ENCODE measurements around the gene LIN7C. TPM values are rescaled to one million over a fixed set of nuclear protein-coding genes. Genes with fewer than 3 reads are reported as not detected.

LIN7C gene
- total RNA-seq, 1 experiment from 2014 or later: 39.8 TPM

DNA sequence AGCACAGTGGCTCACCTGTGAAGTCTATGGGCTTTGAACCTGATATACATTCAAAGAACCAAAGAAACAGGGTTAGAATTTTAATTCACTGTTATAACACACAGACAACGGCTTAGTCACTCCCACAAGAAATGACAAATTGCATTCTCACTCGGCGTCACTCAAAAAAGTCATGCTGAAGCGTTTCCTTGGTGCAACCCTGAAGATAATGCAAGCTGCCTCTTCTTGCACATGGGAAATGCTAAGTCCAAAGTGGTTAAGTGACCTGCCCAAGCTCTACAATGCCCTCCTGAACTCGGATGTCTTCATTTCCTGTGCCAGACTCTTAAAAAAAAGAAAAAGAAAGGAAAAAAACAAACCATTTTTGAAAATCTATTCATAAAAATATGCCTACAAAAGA lies 44.0 kb downstream of the LIN7C start:
- no peak overlapping the region for H3K4me3 ChIP-seq (ENCODE audit: low read depth, low read length)
- no peaks in the 10 kb centered on the region for H3K27me3 ChIP-seq (replicated peaks; ENCODE audit: control insufficient read depth, insufficient read depth, low read length)
- BruUV-seq (replicated peaks): no TSS peak
- H3K27ac Mint-ChIP-seq (ENCODE audit: unreplicated experiment): peak overlapping the region; percentile 91
- H3K36me3 Mint-ChIP-seq (ENCODE audit: insufficient read depth, unreplicated experiment): peaks cover 6% of the 10 kb centered on the region
- no peaks in the 10 kb centered on the region for H3K27me3 Mint-ChIP-seq (ENCODE audit: insufficient read depth, unreplicated experiment)
- no peak for DNase-seq
- POLR2A ChIA-PET: no interaction called here
- H3K36me3 ChIP-seq (ENCODE audit: control insufficient read depth, insufficient read depth, low read length): no peaks in the 10 kb centered on the region; the same call in 1 of the 2 replicates
- H3K9me3 ChIP-seq: no peaks in the 10 kb centered on the region
- H3K4me1 ChIP-seq: peaks cover 27% of the 10 kb centered on the region
- no peaks in the 10 kb centered on the region for H3K9me3 Mint-ChIP-seq (ENCODE audit: unreplicated experiment)
- H3K4me1 Mint-ChIP-seq (ENCODE audit: low read depth, unreplicated experiment): peaks cover 36% of the 10 kb centered on the region
- H3K4me3 Mint-ChIP-seq (ENCODE audit: unreplicated experiment): no peak overlapping the region
- CTCF ChIA-PET: no interaction called here
- TF ChIP-seq, protein P1, sequence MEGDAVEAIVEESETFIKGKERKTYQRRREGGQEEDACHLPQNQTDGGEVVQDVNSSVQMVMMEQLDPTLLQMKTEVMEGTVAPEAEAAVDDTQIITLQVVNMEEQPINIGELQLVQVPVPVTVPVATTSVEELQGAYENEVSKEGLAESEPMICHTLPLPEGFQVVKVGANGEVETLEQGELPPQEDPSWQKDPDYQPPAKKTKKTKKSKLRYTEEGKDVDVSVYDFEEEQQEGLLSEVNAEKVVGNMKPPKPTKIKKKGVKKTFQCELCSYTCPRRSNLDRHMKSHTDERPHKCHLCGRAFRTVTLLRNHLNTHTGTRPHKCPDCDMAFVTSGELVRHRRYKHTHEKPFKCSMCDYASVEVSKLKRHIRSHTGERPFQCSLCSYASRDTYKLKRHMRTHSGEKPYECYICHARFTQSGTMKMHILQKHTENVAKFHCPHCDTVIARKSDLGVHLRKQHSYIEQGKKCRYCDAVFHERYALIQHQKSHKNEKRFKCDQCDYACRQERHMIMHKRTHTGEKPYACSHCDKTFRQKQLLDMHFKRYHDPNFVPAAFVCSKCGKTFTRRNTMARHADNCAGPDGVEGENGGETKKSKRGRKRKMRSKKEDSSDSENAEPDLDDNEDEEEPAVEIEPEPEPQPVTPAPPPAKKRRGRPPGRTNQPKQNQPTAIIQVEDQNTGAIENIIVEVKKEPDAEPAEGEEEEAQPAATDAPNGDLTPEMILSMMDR (IDR thresholded peaks at IDR 0.05; ENCODE audit: insufficient read depth in 1 of 2, low read depth in 1 of 2, low read length in 1 of 2, severe bottlenecking in 1 of 2, unreplicated experiment in 1 of 2): no peak
- intact Hi-C loops (cut with micrococcal nuclease; ENCODE audit: unreplicated experiment): no loop called here

DNA sequence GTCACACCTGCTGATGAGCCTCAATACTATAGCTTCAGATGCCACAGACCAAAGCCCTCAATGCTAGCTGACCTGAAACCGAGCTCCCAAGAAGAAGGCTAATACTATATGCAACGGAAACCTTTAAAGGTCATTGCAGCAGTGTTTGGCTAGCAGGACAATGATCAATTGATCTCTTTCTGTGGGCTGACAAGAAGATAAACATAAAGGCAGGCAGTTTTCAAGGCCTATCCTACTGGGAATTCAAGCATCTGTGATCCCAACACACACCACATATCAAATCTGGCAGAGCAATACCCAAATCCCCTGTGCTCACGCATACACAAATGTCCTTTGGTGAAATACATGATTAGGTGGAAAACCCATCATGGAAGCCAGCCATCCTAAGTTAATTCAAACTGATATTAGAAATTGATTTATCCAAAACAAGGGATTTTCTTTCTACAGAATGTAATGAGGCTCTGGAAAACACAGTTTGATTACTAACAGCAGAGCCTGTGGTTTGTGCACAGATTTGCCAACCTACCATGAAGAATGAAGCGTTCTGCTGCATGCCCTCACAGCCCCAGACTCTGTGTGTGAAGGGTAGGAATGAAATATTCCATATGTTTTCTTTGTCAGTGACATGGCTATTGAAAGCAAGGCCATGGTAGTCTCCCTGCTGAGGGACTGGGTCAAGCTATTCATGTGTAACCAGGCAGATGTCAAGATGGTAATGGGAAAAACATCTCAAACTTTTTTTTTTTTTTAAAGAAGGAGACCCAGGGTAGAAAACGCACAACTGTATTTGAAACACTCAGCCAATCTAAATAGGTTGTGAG lies 46.2 kb downstream of the LIN7C start:
- POLR2A ChIA-PET: no interaction called here
- H3K9me3 Mint-ChIP-seq (ENCODE audit: unreplicated experiment): peaks cover under 1% of the 10 kb centered on the region
- BruUV-seq (replicated peaks): no TSS peak
- no peak overlapping the region for H3K27ac Mint-ChIP-seq (ENCODE audit: unreplicated experiment)
- Histone ChIP-seq H3K27me3 (replicated peaks; ENCODE audit: control insufficient read depth, insufficient read depth, low read length) (no peaks in the 10 kb centered on the region), H3K9me3 (no peaks in the 10 kb centered on the region), H3K4me3 (ENCODE audit: low read depth, low read length) (no peak overlapping the region), H3K36me3 (ENCODE audit: control insufficient read depth, insufficient read depth, low read length) (no peaks in the 10 kb centered on the region; the same call in 1 of the 2 replicates), H3K4me1 (peaks cover 36% of the 10 kb centered on the region)
- TF ChIP-seq, protein P1 (IDR thresholded peaks at IDR 0.05; ENCODE audit: insufficient read depth in 1 of 2, low read depth in 1 of 2, low read length in 1 of 2, severe bottlenecking in 1 of 2, unreplicated experiment in 1 of 2): no peak
- H3K4me1 Mint-ChIP-seq (ENCODE audit: low read depth, unreplicated experiment): peaks cover 53% of the 10 kb centered on the region
- H3K36me3 Mint-ChIP-seq (ENCODE audit: insufficient read depth, unreplicated experiment): peaks cover 6% of the 10 kb centered on the region
- DNase-seq: no peak
- CTCF ChIA-PET: no interaction called here
- no peak overlapping the region for H3K4me3 Mint-ChIP-seq (ENCODE audit: unreplicated experiment)
- H3K27me3 Mint-ChIP-seq (ENCODE audit: insufficient read depth, unreplicated experiment): no peaks in the 10 kb centered on the region
- intact Hi-C loops (cut with micrococcal nuclease; ENCODE audit: unreplicated experiment): no loop called here

DNA sequence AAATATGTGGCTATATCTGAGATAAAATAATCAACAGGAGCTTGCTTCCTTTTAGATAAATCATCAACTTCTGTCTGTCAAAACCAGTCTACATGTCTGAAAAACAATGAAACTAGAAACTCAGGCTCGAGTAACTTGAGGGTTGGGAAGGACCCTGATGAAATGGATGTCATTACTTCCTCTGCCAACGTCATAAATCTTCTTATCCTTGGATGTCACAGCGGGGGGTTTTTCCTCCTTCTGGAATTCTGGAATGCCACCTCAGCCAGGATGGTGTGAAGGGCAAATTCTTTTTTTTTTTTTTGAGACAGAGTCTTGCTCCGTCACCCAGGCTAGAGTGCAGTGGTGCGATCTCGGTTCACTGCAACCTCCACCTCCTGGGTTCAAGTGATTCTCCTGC lies 47.4 kb downstream of the LIN7C start:
- peaks cover 10% of the 10 kb centered on the region for H3K9me3 Mint-ChIP-seq (ENCODE audit: unreplicated experiment)
- intact Hi-C loops (cut with micrococcal nuclease; ENCODE audit: unreplicated experiment): no loop called here
- CTCF ChIA-PET: interaction anchor here (0.6 to 0.7 kb wide), 2 partner anchors 13 to 226 kb away, joined by 3 to 15 read pairs; partner anchors contain the start of gene LGR4
- no peak overlapping the region for H3K4me3 ChIP-seq (ENCODE audit: low read depth, low read length)
- H3K27me3 ChIP-seq (replicated peaks; ENCODE audit: control insufficient read depth, insufficient read depth, low read length): no peaks in the 10 kb centered on the region
- no TSS peak for BruUV-seq (replicated peaks)
- peaks cover 29% of the 10 kb centered on the region for H3K4me1 ChIP-seq
- H3K27me3 Mint-ChIP-seq (ENCODE audit: insufficient read depth, unreplicated experiment): no peaks in the 10 kb centered on the region
- peaks cover 56% of the 10 kb centered on the region for H3K4me1 Mint-ChIP-seq (ENCODE audit: low read depth, unreplicated experiment)
- H3K36me3 Mint-ChIP-seq (ENCODE audit: insufficient read depth, unreplicated experiment): peaks cover 6% of the 10 kb centered on the region
- TF ChIP-seq, protein P1 (IDR thresholded peaks at IDR 0.05; ENCODE audit: insufficient read depth in 1 of 2, low read depth in 1 of 2, low read length in 1 of 2, severe bottlenecking in 1 of 2, unreplicated experiment in 1 of 2): no peak
- no peaks in the 10 kb centered on the region for H3K9me3 ChIP-seq
- POLR2A ChIA-PET: no interaction called here
- H3K4me3 Mint-ChIP-seq (ENCODE audit: unreplicated experiment): no peak overlapping the region
- no peak overlapping the region for H3K27ac Mint-ChIP-seq (ENCODE audit: unreplicated experiment)
- no peak for DNase-seq
- no peaks in the 10 kb centered on the region; the same call in 1 of the 2 replicates for H3K36me3 ChIP-seq (ENCODE audit: control insufficient read depth, insufficient read depth, low read length)
